ENCODE results near the gene OS9.
"Not testable (repeated sequence)": the region's sequence is repeated elsewhere in the genome, so short reads cannot be mapped to it uniquely, and the experiment has no call there.

Gene OS9

GRCh38 chr12:57715036-57715748 is 21.3 kb downstream of the OS9 start:
- H3K4me3 Mint-ChIP-seq; H3K27ac Mint-ChIP-seq; H3K9me3 Mint-ChIP-seq; H3K4me1 Mint-ChIP-seq (ENCODE audit: low read depth); H3K27me3 Mint-ChIP-seq: not testable (repeated sequence)
- peaks cover 47% of the 10 kb centered on the region for H3K36me3 Mint-ChIP-seq (ENCODE audit: low read depth)

- Mint-ChIP-seq H3K27ac (no peak overlapping the region), H3K9me3 (no peaks in the 10 kb centered on the region), H3K27me3 (no peaks in the 10 kb centered on the region), H3K4me1 (ENCODE audit: low read depth) (peaks cover 3% of the 10 kb centered on the region), H3K4me3 (no peak overlapping the region), H3K36me3 (ENCODE audit: low read depth) (peaks cover 45% of the 10 kb centered on the region)
These were observed 21.9 kb downstream of the OS9 start for GRCh38 chr12:57715786-57716185.

GRCh38 chr12:57716305-57716704 is 22.4 kb downstream of the OS9 start:
- H3K4me1 Mint-ChIP-seq (ENCODE audit: low read depth) = peaks cover 3% of the 10 kb centered on the region
- no peaks in the 10 kb centered on the region for H3K9me3 Mint-ChIP-seq
- peaks cover 40% of the 10 kb centered on the region for H3K36me3 Mint-ChIP-seq (ENCODE audit: low read depth)
- H3K27ac Mint-ChIP-seq = no peak overlapping the region
- H3K27me3 Mint-ChIP-seq = no peaks in the 10 kb centered on the region
- H3K4me3 Mint-ChIP-seq = no peak overlapping the region

GRCh38 chr12:57717131-57717530 is 23.2 kb downstream of the OS9 start:
- H3K9me3 Mint-ChIP-seq = no peaks in the 10 kb centered on the region
- no peaks in the 10 kb centered on the region for H3K27me3 Mint-ChIP-seq
- H3K4me3 Mint-ChIP-seq = no peak overlapping the region
- peaks cover 3% of the 10 kb centered on the region for H3K4me1 Mint-ChIP-seq (ENCODE audit: low read depth)
- H3K27ac Mint-ChIP-seq = no peak overlapping the region
- peaks cover 39% of the 10 kb centered on the region for H3K36me3 Mint-ChIP-seq (ENCODE audit: low read depth)

GRCh38 chr12:57717846-57718640 is 24.1 kb downstream of the OS9 start:
- H3K9me3 Mint-ChIP-seq = no peaks in the 10 kb centered on the region
- peaks cover 3% of the 10 kb centered on the region for H3K4me1 Mint-ChIP-seq (ENCODE audit: low read depth)
- H3K4me3 Mint-ChIP-seq = no peak overlapping the region
- H3K27ac Mint-ChIP-seq = no peak overlapping the region
- peaks cover 30% of the 10 kb centered on the region for H3K36me3 Mint-ChIP-seq (ENCODE audit: low read depth)
- no peaks in the 10 kb centered on the region for H3K27me3 Mint-ChIP-seq

GRCh38 chr12:57718641-57719528 is 25.0 kb downstream of the OS9 start:
- H3K9me3 Mint-ChIP-seq = no peaks in the 10 kb centered on the region
- no peak overlapping the region for H3K4me3 Mint-ChIP-seq
- no peak overlapping the region for H3K27ac Mint-ChIP-seq
- no peaks in the 10 kb centered on the region for H3K27me3 Mint-ChIP-seq
- peaks cover 3% of the 10 kb centered on the region for H3K4me1 Mint-ChIP-seq (ENCODE audit: low read depth)
- peaks cover 30% of the 10 kb centered on the region for H3K36me3 Mint-ChIP-seq (ENCODE audit: low read depth)

- peaks cover 5% of the 10 kb centered on the region for H3K4me1 Mint-ChIP-seq (ENCODE audit: low read depth)
- peaks cover 30% of the 10 kb centered on the region for H3K36me3 Mint-ChIP-seq (ENCODE audit: low read depth)
- H3K4me3 Mint-ChIP-seq = no peak overlapping the region
- no peaks in the 10 kb centered on the region for H3K9me3 Mint-ChIP-seq
- H3K27ac Mint-ChIP-seq = no peak overlapping the region
- no peaks in the 10 kb centered on the region for H3K27me3 Mint-ChIP-seq
These were observed 26.1 kb downstream of the OS9 start for GRCh38 chr12:57719777-57720605.

GRCh38 chr12:57720606-57721595 is 27.0 kb downstream of the OS9 start:
- H3K27me3 Mint-ChIP-seq = no peaks in the 10 kb centered on the region
- no peak overlapping the region for H3K27ac Mint-ChIP-seq
- no peaks in the 10 kb centered on the region for H3K9me3 Mint-ChIP-seq
- H3K36me3 Mint-ChIP-seq (ENCODE audit: low read depth) = peaks cover 27% of the 10 kb centered on the region
- no peak overlapping the region for H3K4me3 Mint-ChIP-seq
- H3K4me1 Mint-ChIP-seq (ENCODE audit: low read depth) = peaks cover 4% of the 10 kb centered on the region

- H3K27ac Mint-ChIP-seq = not testable (repeated sequence)
These were observed 28.1 kb downstream of the OS9 start for GRCh38 chr12:57721846-57722608.

GRCh38 chr12:57722716-57723629 is 29.0 kb downstream of the OS9 start:
- no peak overlapping the region for H3K4me3 Mint-ChIP-seq
- H3K36me3 Mint-ChIP-seq (ENCODE audit: low read depth) = peaks cover 29% of the 10 kb centered on the region
- no peak overlapping the region for H3K27ac Mint-ChIP-seq
- H3K27me3 Mint-ChIP-seq = no peaks in the 10 kb centered on the region
- peaks cover 4% of the 10 kb centered on the region for H3K4me1 Mint-ChIP-seq (ENCODE audit: low read depth)
- no peaks in the 10 kb centered on the region for H3K9me3 Mint-ChIP-seq

More at GRCh38 chr12:57721846-57722608, 28.1 kb downstream of the OS9 start:
- peaks cover 30% of the 10 kb centered on the region for H3K36me3 Mint-ChIP-seq (ENCODE audit: low read depth)
- H3K27me3 Mint-ChIP-seq; H3K4me3 Mint-ChIP-seq; H3K9me3 Mint-ChIP-seq; H3K4me1 Mint-ChIP-seq (ENCODE audit: low read depth): not testable (repeated sequence)

- H3K27me3 Mint-ChIP-seq = no peaks in the 10 kb centered on the region
- H3K9me3 Mint-ChIP-seq = no peaks in the 10 kb centered on the region
- H3K36me3 Mint-ChIP-seq (ENCODE audit: low read depth) = peaks cover 31% of the 10 kb centered on the region
- H3K4me1 Mint-ChIP-seq (ENCODE audit: low read depth) = peaks cover 4% of the 10 kb centered on the region
- H3K27ac Mint-ChIP-seq = no peak overlapping the region
- no peak overlapping the region for H3K4me3 Mint-ChIP-seq
These were observed 29.7 kb downstream of the OS9 start for GRCh38 chr12:57723630-57723962.

Data from stimulated activated naive CD8-positive, alpha-beta T cell treated with anti-CD3 and anti-CD28 coated beads, Interleukin-15, Interleukin-2, amounts not matched to agents 100 ng/mL and 50 ng/mL, for 24 hours (primary cell).